ENCODE data around the gene METTL9.
A peak's percentile ranks its signal among the peaks of the same experiment; 100 is the strongest.
"Not testable (repeated sequence)": the region's sequence is repeated elsewhere in the genome, so short reads cannot be mapped to it uniquely, and the experiment has no call there.

The METTL9 gene

DNA sequence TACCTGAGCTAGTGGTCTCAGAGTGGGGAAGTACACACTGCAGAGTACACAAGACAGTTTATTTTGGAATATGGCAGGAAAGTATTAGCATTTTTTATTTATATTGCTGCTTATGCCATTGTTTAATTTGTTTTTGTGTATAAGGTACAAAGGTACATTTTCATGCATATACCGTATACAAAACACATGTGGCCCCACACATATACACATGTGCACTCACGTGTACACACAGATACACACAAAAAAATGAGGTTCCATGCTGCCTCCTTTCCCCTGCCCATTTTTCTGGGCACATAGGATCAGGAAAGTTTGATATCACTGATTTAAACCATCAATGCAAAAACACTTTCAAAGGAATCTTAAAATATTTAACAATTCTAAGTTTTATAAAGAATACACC is 40.1 kb downstream of the METTL9 start:
- no peak for DNase-seq

DNA sequence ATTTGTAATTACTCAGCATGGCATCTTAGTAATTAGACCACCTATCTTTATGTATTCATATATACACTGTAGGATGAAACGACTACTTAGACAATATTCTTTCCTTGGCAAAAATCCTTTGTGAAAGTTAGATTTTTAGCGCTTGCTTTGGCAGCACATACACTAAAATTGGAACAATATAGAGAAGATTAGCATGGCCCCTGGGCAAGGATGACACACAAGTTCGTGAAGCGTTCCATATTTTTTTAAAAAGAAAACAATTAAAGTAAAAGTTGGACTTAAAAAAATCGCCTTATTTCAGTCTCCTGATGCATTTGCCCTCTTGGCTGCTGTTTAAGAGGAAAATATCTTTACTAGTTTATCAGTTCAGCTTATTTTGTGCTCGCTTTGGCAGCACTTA is 42.5 kb downstream of the METTL9 start:
- DNase-seq = no peak

DNA sequence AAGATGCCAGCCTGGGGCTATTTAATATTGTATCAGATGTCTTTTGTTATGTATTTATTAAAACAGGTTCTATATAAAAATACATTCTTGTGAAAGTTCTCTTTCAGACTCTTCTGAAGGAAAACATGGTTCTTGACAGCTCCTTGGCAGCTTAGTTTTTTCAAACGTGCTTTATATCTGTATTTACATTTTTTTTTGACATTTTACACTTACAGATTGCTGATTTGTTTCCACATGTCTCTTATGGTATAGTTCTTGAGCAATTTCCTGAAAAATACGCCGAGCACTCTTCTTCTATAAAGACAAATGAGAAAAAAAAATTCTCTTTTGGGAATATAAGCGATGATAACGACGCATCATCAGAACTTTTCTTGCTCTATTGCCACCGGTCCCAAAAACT is 43.5 kb downstream of the METTL9 start:
- DNase-seq = no peak

- no peak for DNase-seq
Observed at GRCh38 chr16:21643785-21644184, 44.4 kb downstream of the METTL9 start.

- no peak for DNase-seq
Observed at GRCh38 chr16:21644674-21645073, 45.3 kb downstream of the METTL9 start.

GRCh38 chr16:21645261-21645721 is 45.9 kb downstream of the METTL9 start:
- DNase-seq = peak in 1 of 2 donors; percentile 16

- no peak for DNase-seq
Observed at GRCh38 chr16:21646091-21646490, 46.7 kb downstream of the METTL9 start.

GRCh38 chr16:21646721-21647561 is 47.6 kb downstream of the METTL9 start:
- DNase-seq = peak; percentile 67 to 69

GRCh38 chr16:21647562-21648164 is 48.3 kb downstream of the METTL9 start:
- DNase-seq = no peak

- DNase-seq = not testable (repeated sequence)
Observed at GRCh38 chr16:21649826-21650406, 50.5 kb downstream of the METTL9 start.

DNA sequence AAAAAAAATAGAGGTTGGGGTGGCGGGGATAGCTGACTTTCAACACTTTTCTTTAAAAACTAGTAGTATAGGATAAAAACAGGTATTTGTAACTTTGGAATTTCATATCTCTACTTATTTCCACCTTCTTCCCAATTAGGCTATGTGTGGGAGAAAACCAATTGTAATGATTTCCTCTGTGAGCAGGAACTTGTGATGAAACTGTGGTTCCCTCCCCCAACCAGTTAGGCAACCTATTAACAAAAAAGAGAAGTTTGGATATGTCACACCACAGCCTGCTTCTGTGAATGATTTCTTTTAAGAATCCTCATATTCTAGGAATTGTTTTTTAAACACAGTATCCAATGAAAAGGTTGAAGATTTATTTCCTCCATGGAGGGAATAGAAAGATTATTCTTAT is 51.1 kb downstream of the METTL9 start:
- DNase-seq = no peak

DNA sequence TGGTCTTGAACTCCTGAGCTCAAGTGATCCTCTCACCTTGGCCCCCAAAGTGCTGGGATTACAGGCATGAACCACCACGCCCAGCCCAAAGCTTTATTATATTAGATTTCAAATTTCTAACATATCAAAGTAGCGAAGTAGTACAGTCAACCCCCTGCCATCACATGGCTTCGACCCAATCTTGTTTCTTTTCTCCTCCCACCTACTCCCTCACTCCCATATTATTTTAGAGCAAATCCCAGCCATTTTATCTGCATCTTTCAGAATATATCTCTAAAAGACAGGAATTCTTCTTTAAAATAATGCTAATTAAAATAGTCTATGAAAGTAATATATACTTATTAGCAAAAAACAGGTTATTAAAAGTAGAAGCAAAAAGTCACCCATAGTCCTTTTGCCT is 52.1 kb downstream of the METTL9 start:
- DNase-seq = no peak

DNA sequence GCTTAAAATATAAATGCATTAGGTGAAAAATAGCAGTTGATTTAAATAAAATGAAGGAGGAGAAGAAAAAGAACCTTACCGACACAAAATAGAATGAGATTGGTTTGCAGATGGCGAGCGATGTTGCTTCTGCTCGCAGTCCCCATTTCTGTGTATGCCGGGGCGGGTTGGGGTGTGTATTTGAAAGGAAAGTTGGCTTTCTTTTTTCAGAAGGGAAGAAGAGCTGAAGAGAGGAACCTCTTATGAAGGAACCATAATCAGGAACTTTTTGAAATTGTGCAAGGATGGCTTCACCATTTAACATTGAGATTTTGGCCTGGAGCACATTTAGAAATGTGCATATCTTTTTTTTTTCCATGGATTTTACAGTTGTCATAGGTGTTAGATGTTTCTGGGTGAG is 53.1 kb downstream of the METTL9 start, which contains the start of gene IGSF6:
Gene IGSF6, minus strand, starts transcription at position 156 of the 400 bp plus-strand sequence. Its CDS starts 10 bp downstream, at position 146.
- DNase-seq = no peak

DNA sequence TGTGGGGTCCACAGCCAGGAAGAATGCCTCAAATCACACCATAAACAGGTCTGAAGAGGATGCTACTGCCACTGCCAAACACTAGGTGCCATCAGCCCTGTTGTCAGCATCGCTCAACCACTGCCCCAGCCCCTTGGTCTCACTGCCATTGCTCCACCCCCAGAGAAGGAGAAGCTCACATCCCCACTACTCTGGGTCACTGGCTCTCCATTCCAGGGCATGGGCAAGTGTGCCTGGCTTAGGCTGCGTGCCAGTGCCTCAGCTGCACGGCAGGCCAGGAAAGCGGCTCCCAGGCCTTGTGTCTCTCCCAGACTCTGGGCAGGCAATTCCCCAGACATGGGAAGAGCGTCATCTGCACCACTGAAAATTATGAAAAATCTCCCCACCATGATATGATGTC is 54.2 kb downstream of the METTL9 start:
- DNase-seq = no peak

DNA sequence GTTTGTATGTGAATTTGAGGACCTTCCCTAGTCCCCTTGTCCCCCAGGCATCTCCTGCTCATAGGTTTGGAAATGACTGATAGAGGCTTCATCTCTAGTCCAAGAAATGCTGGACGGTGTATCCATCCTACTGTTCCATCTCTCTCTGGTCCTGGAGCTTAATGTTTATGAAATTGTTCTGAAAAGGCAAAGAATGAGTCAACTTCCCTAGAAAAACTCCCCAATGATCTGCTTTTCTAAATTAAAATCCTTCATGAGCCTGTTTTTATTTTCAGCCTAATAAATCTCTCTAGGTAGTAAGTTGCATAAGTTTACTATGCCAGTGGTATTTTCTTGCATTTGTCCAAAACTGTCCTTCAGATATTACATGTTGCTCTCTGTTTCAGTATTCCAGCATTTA is 55.1 kb downstream of the METTL9 start:
- DNase-seq = no peak

- DNase-seq = no peak
Observed at GRCh38 chr16:21654881-21655280, 55.5 kb downstream of the METTL9 start.

- peak; percentile 27 to 53 for DNase-seq
Observed at GRCh38 chr16:21656795-21657768, 57.7 kb downstream of the METTL9 start.

GRCh38 chr16:21659124-21659523 is 59.7 kb downstream of the METTL9 start:
- no peak for DNase-seq

DNA sequence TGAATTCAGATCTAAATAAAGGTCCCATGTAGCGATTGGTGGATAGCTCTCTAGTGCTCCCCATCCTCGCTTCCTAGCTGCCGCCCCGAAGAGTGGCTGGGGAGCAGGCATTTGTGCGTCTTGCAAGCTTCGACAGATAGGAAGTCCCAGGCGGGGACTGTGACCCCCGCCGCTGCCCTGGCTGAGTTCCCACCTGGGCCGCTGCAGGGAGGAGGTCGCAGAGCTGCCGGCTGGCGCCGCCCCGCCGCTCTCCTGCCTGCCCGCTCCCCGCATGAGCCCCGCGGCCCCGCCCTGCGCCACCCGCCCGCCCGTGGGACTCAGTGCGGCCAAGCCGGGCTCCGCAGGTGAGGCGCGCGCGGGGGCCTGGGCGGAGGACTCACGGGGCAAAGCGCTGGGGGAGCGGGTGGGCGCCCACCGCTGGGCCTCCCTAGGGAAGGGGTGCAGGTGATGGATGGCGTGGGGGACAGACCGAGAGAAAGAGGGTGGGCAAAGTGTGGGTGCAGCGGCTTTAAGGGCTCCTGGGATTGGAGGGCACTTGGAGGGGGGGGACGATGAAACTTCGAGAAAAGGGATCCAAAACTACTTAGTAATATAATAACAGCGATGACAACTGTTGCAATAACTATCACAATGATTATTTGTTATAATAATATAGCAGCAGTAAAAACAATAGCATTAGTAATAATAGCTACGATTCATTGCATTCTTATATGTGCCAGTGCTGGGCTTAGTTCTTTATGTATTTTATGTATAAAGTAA is 64.7 kb downstream of the METTL9 start, which contains the start of gene OTOA:
Gene OTOA, plus strand, starts transcription at position 80 of the 759 bp plus-strand sequence. CDS start 14,547 bp downstream, outside the sequence.
- peak in 1 of 2 donors; percentile 7 for DNase-seq

DNA sequence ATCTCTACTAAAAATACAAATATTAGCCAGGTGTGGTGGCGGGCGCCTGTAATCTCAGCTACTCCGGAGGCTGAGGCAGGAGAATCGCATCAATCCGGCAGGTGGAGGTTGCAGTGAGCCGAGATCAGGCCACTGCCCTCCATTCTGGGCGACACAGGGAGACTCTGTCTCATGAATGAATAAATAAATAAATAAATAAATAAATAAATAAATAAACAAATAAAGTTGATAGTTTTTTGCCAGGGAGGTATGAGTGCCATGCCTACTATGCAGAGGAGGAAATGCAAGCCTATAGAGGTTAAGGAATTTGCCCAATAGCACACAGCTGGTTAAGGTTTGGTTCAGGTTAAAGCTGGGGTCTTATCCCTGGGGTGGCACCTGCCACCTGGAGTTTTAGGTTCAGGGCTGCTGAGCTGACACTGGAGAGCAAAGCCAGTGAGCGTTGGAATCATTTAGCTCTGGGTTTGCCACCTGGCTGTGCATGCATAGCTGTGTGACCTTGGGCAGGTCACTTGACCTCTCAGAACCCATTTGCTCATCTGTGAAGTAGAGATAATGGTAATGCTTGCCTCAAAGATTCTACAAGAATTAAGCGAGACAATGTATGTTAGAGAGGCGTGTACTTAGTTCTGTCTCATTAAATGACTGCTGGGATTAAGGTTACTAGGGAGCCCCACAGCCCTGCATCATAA is 65.6 kb downstream of the METTL9 start:
- DNase-seq = no peak

DNA sequence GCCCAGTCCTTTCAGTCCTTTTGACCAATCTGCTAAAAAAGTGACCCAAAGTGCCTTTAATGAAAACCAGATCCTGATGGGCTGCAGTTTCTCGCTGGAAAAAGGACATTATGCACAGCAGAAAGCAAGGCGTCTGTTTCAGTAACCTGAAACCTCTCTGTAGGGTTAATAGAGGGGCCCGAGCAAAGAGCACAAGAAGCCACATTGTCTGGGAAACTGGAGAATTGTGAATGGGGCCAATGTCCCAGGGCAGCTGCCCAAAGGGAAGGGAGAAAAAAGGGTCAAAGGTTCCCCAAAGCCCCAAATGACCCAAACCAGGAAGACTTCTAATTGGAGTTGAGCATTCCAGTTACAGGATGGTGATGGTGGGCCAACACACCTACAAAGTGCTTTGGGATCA is 67.4 kb downstream of the METTL9 start:
- no peak for DNase-seq
